HEK293 (cell line): Measurements from ENCODE around the gene ACSM6.
A peak's percentile ranks its signal among the peaks of the same experiment; 100 is the strongest.

Experiments used
- CTCF ChIA-PET: fragments of 350-600 bp; formaldehyde crosslinking; extraction: SDS; loops from one replicate; lab custom pipeline; 2021; ENCODE audit warnings: antibody characterized with exemption; lab: Yijun Ruan, JAX
- POLR2A ChIA-PET: fragments of 300-600 bp; formaldehyde crosslinking; extraction: SDS; loops from one replicate; lab custom pipeline; 2020; ENCODE audit warnings: antibody characterized with exemption, inconsistent platforms; lab: Yijun Ruan, JAX
- H3K27ac ChIP-seq: fragments of 200-500 bp; sonication (Bioruptor generic); 2 replicates; pipeline ENCODE4 v1.5.1; 2014; ENCODE audit warnings: low read depth, low read length, control low read depth, inconsistent platforms; ENCODE audit errors: extremely low read depth
- H3K36me3 ChIP-seq, 2 experiments: fragments of 200-500 bp in 1 of 2; sonication (Bioruptor generic) in 1 of 2; 1 replicate in 1 of 2; 2 replicates in 1 of 2; pipeline ENCODE4 v1.5.1; 2014 to 2017; ENCODE audit warnings: inconsistent platforms in 2 of 2, low read length in 2 of 2; ENCODE audit not compliant: control insufficient read depth in 2 of 2, insufficient read depth in 1 of 2
- H3K4me1 ChIP-seq: fragments of 200-500 bp; sonication (Bioruptor generic); 2 replicates; pipeline ENCODE4 v1.5.1; 2014; ENCODE audit warnings: mild to moderate bottlenecking, low read length, inconsistent platforms; ENCODE audit not compliant: control insufficient read depth, insufficient read depth
- H3K4me3 ChIP-seq: 2 replicates; pipeline ENCODE4 v1.5.1; 2011; ENCODE audit warnings: low read depth, mild to moderate bottlenecking, control low read depth, low read length, moderate library complexity
- H3K9me3 ChIP-seq: fragments of 200-500 bp; sonication (Bioruptor generic); 2 replicates; pipeline ENCODE4 v1.5.1; 2014; ENCODE audit warnings: low read depth, low read length, inconsistent platforms; ENCODE audit not compliant: control insufficient read depth, insufficient read depth
- ATF2 ChIP-seq: fragments of 450-650 bp; formaldehyde crosslinking; IDR thresholded peaks from 2 replicates; pipeline ENCODE4 v1.5.1; 2016; ENCODE audit warnings: missing biosample characterization, missing genetic modification characterization, low read depth
- GLIS1 ChIP-seq: fragments of 450-650 bp; formaldehyde crosslinking; IDR thresholded peaks from 2 replicates; pipeline ENCODE4 v1.5.1; 2016; ENCODE audit warnings: missing biosample characterization, missing genetic modification characterization
- KLF1 ChIP-seq: fragments of 450-650 bp; formaldehyde crosslinking; IDR thresholded peaks from 2 replicates; pipeline ENCODE4 v1.5.1; 2016; ENCODE audit warnings: missing biosample characterization, missing genetic modification characterization
- KLF16 ChIP-seq: fragments of 450-650 bp; formaldehyde crosslinking; IDR thresholded peaks from 2 replicates; pipeline ENCODE4 v1.5.1; 2017; ENCODE audit warnings: missing biosample characterization, missing genetic modification characterization
- SP7 ChIP-seq: fragments of 450-650 bp; formaldehyde crosslinking; IDR thresholded peaks from 2 replicates; pipeline ENCODE4 v1.5.1; 2016; ENCODE audit warnings: missing biosample characterization, missing genetic modification characterization
- TRIM28 ChIP-seq: IDR thresholded peaks from 2 replicates; pipeline ENCODE4 v1.6.1; 2011; ENCODE audit warnings: low read length, control low read depth, borderline replicate concordance
- ZBTB17 ChIP-seq: fragments of 450-650 bp; formaldehyde crosslinking; IDR thresholded peaks from 2 replicates; pipeline ENCODE4 v1.5.1; 2016; ENCODE audit warnings: missing biosample characterization, missing genetic modification characterization
- ZIC2 ChIP-seq: fragments of 450-650 bp; formaldehyde crosslinking; IDR thresholded peaks from 2 replicates; pipeline ENCODE4 v1.5.1; 2016; ENCODE audit warnings: missing biosample characterization, missing genetic modification characterization
- ZNF362 ChIP-seq: fragments of 450-650 bp; formaldehyde crosslinking; IDR thresholded peaks from 2 replicates; pipeline ENCODE4 v1.5.1; 2016; ENCODE audit warnings: missing biosample characterization, missing genetic modification characterization
- ZNF391 ChIP-seq: fragments of 450-650 bp; formaldehyde crosslinking; IDR thresholded peaks from 2 replicates; pipeline ENCODE4 v1.5.1; 2016; ENCODE audit warnings: low read depth, missing biosample characterization, missing genetic modification characterization, borderline replicate concordance
- ZNF639 ChIP-seq: fragments of 450-650 bp; formaldehyde crosslinking; IDR thresholded peaks from 2 replicates; pipeline ENCODE4 v1.5.1; 2016; ENCODE audit warnings: missing biosample characterization, missing genetic modification characterization
- TF ChIP-seq, protein P1 (sequence below): fragments of 450-650 bp; formaldehyde crosslinking; IDR thresholded peaks from 2 replicates; pipeline ENCODE4 v1.5.1; 2017; ENCODE audit warnings: missing biosample characterization, missing genetic modification characterization

Gene ACSM6

DNA sequence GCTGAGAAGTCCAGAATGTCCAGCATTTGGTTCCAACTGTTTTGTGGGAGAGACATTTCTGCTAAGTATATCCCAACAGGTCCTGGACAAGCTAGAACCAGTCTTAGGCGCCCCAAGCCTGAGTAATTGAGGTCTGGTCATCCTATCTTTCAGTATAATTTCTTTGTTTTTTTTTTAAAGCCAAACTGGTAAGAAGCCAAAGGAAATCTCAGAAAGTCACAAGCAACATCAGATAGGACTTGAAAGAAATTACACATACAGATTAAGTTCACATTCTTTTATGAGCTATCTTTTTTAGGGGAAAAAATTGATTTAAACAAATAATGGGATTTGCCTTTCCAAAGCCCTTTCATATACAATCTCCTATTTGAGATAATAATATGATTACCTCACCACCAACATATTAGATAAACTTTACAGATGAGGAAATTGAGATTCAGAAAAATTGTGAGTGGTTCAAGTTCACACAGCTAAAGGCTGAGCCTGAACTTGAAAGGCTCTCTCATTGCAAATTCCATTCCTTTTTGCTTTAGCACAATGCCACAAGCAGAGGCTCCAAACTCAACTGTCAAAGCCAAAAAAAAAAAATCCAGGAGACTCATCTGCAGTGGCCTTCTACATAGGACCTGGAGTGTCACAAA lies 81.8 kb downstream of the ACSM6 start:
- ChIA-PET POLR2A (interaction anchor here (0.7 kb wide), 2 partner anchors 13 to 15 kb away, joined by 3 read pairs; no protein-coding TSS in a partner anchor), CTCF (interaction anchor here (1.2 to 1.5 kb wide), 2 partner anchors 87 to 88 kb away, joined by 3 to 5 read pairs; no protein-coding TSS in a partner anchor)
- H3K4me3 ChIP-seq, result no peak overlapping the region
- H3K36me3 ChIP-seq, result peaks cover 0 to 6% of the 10 kb centered on the region in 2 experiments; a peak in 2 of 3 replicates
- no peaks in the 10 kb centered on the region for H3K9me3 ChIP-seq
- TF ChIP-seq ATF2 (tag by site-specific recombination), result peak; percentile 49; the same call in 1 of the 2 replicates
- TF ChIP-seq, protein P1, sequence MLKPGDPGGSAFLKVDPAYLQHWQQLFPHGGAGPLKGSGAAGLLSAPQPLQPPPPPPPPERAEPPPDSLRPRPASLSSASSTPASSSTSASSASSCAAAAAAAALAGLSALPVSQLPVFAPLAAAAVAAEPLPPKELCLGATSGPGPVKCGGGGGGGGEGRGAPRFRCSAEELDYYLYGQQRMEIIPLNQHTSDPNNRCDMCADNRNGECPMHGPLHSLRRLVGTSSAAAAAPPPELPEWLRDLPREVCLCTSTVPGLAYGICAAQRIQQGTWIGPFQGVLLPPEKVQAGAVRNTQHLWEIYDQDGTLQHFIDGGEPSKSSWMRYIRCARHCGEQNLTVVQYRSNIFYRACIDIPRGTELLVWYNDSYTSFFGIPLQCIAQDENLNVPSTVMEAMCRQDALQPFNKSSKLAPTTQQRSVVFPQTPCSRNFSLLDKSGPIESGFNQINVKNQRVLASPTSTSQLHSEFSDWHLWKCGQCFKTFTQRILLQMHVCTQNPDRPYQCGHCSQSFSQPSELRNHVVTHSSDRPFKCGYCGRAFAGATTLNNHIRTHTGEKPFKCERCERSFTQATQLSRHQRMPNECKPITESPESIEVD (tag by site-specific recombination), result peak; percentile 59
- no peak for TF ChIP-seq ZNF639 (tag by site-specific recombination)
- peaks cover 9% of the 10 kb centered on the region; the same call in 1 of the 2 replicates for H3K4me1 ChIP-seq
- no peak overlapping the region for H3K27ac ChIP-seq

DNA sequence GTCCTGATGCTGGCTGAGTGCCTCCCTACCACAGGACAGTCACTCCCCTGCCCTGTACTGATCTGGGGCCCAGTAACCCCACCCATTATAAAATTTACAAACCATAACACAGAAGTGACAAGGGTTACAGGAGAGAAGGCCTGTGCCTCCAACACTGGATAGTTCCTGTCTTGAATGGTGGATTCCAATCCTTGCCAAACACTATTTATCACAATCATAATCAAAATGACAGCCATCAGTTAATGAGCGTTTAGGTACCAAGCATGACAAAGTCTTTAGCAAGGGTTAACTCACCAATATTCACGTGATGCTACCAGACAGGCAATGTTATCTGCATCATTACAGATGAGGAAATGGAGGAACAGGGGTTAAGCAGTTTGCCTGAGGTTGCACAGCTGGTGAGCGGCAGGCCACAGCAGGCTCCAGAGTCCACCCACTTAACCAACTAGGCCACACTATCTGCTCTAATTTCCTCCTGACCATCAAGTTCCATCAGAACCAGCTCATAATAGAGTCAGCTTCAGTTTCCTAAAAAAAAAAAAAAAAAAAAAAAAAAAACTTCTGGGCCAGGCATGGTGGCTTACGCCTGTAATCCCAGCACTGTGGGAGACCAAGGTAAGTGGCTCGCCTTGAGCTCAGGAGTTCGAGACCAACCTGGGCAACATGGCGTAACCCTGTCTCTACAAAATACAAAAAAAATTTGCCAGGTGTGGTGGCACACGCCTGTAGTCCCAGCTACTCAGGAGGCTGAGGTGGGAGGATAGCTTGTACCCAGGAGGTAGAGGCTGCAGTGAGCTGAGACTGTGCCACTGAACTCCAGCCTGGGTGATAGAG lies 82.5 kb downstream of the ACSM6 start:
- H3K4me3 ChIP-seq, result no peak overlapping the region
- H3K27ac ChIP-seq, result no peak overlapping the region
- POLR2A ChIA-PET, result interaction anchor here (0.6 to 0.9 kb wide), 3 partner anchors 10 to 106 kb away, joined by 3 to 4 read pairs (median 3); no protein-coding TSS in a partner anchor
- CTCF ChIA-PET, result interaction anchor here (0.6 to 1.2 kb wide), 4 partner anchors 33 to 157 kb away, joined by 3 to 5 read pairs (median 3); no protein-coding TSS in a partner anchor
- TF ChIP-seq ZBTB17 (tag by site-specific recombination) (0 out of 2 replicates have a peak, but pooled peaks have one; percentile 13), ZNF362 (tag by site-specific recombination) (peak; percentile 94), GLIS1 (tag by site-specific recombination) (no peak), ZIC2 (tag by site-specific recombination) (peak; percentile 38; the same call in 1 of the 2 replicates), KLF16 (0 out of 2 replicates have a peak, but pooled peaks have one; percentile 29), ZNF391 (tag by site-specific recombination) (no peak), TRIM28 (no peak), KLF1 (tag by site-specific recombination) (peak; percentile 58), SP7 (tag by site-specific recombination) (0 out of 2 replicates have a peak, but pooled peaks have one; percentile 28)
- peaks cover 9% of the 10 kb centered on the region; the same call in 1 of the 2 replicates for H3K4me1 ChIP-seq
- H3K9me3 ChIP-seq, result no peaks in the 10 kb centered on the region
- peaks cover 0 to 1% of the 10 kb centered on the region in 2 experiments; a peak in 1 of 3 replicates for H3K36me3 ChIP-seq
